Activated naive CD4-positive, alpha-beta T cell treated with anti-CD3 and anti-CD28 coated beads, Interleukin-2, amount 50 U/mL, for 24 hours (primary cell): Measurements from ENCODE around the gene CXCL16.
A peak's percentile ranks its signal among the peaks of the same experiment; 100 is the strongest.

Source experiments
- H3K27ac Mint-ChIP-seq: one replicate; pipeline ENCODE4 v1.8.0; 2021; ENCODE audit warnings: mild to moderate bottlenecking, mixed read lengths
- H3K27me3 Mint-ChIP-seq: one replicate; pipeline ENCODE4 v1.8.0; 2021; ENCODE audit warnings: mixed read lengths
- H3K36me3 Mint-ChIP-seq: one replicate; pipeline ENCODE4 v1.8.0; 2021; ENCODE audit warnings: mixed read lengths
- H3K4me1 Mint-ChIP-seq: one replicate; pipeline ENCODE4 v1.8.0; 2021; ENCODE audit warnings: mixed read lengths
- H3K4me3 Mint-ChIP-seq: one replicate; pipeline ENCODE4 v1.8.0; 2021; ENCODE audit warnings: mild to moderate bottlenecking, mixed read lengths
- H3K9me3 Mint-ChIP-seq: one replicate; pipeline ENCODE4 v1.8.0; 2021; ENCODE audit warnings: mixed read lengths

Gene CXCL16

GRCh38 chr17:4766723-4767122, 27.0 kb upstream of the CXCL16 start:
- Mint-ChIP-seq H3K4me1 (peaks cover 3% of the 10 kb centered on the region), H3K9me3 (no peaks in the 10 kb centered on the region), H3K27me3 (no peaks in the 10 kb centered on the region), H3K4me3 (no peak overlapping the region), H3K27ac (no peak overlapping the region), H3K36me3 (no peaks in the 10 kb centered on the region)

- Mint-ChIP-seq H3K4me1 (no peaks in the 10 kb centered on the region), H3K27me3 (no peaks in the 10 kb centered on the region), H3K4me3 (no peak overlapping the region), H3K27ac (no peak overlapping the region), H3K9me3 (no peaks in the 10 kb centered on the region), H3K36me3 (no peaks in the 10 kb centered on the region)
Observed at GRCh38 chr17:4766201-4766600, 26.5 kb upstream of the CXCL16 start.

GRCh38 chr17:4764595-4764994, 24.9 kb upstream of the CXCL16 start:
- no peak overlapping the region for H3K4me3 Mint-ChIP-seq
- no peak overlapping the region for H3K27ac Mint-ChIP-seq
- H3K36me3 Mint-ChIP-seq, result no peaks in the 10 kb centered on the region

GRCh38 chr17:4759776-4760236, 20.1 kb upstream of the CXCL16 start:
- Mint-ChIP-seq H3K9me3 (no peaks in the 10 kb centered on the region), H3K36me3 (no peaks in the 10 kb centered on the region), H3K27ac (no peak overlapping the region), H3K27me3 (no peaks in the 10 kb centered on the region), H3K4me3 (no peak overlapping the region), H3K4me1 (no peaks in the 10 kb centered on the region)

More at GRCh38 chr17:4764595-4764994, 24.9 kb upstream of the CXCL16 start:
- Mint-ChIP-seq H3K4me1 (no peaks in the 10 kb centered on the region), H3K9me3 (no peaks in the 10 kb centered on the region), H3K27me3 (no peaks in the 10 kb centered on the region)

- peaks cover 6% of the 10 kb centered on the region for H3K4me1 Mint-ChIP-seq
- no peaks in the 10 kb centered on the region for H3K9me3 Mint-ChIP-seq
- H3K27me3 Mint-ChIP-seq, result peaks cover 3% of the 10 kb centered on the region
- no peak overlapping the region for H3K4me3 Mint-ChIP-seq
- no peak overlapping the region for H3K27ac Mint-ChIP-seq
- H3K36me3 Mint-ChIP-seq, result no peaks in the 10 kb centered on the region
Observed at GRCh38 chr17:4753392-4753791, 13.7 kb upstream of the CXCL16 start.

GRCh38 chr17:4751932-4752331, 12.2 kb upstream of the CXCL16 start:
- H3K27me3 Mint-ChIP-seq, result peaks cover 3% of the 10 kb centered on the region
- H3K9me3 Mint-ChIP-seq, result no peaks in the 10 kb centered on the region
- H3K27ac Mint-ChIP-seq, result no peak overlapping the region
- peaks cover 15% of the 10 kb centered on the region for H3K4me1 Mint-ChIP-seq
- H3K4me3 Mint-ChIP-seq, result no peak overlapping the region
- no peaks in the 10 kb centered on the region for H3K36me3 Mint-ChIP-seq

- Mint-ChIP-seq H3K36me3 (no peaks in the 10 kb centered on the region), H3K27me3 (peaks cover 3% of the 10 kb centered on the region), H3K27ac (no peak overlapping the region), H3K4me1 (peaks cover 15% of the 10 kb centered on the region), H3K9me3 (no peaks in the 10 kb centered on the region), H3K4me3 (no peak overlapping the region)
Observed at GRCh38 chr17:4750606-4751005, 10.9 kb upstream of the CXCL16 start.

- no peak overlapping the region for H3K27ac Mint-ChIP-seq
- no peaks in the 10 kb centered on the region for H3K9me3 Mint-ChIP-seq
- H3K4me3 Mint-ChIP-seq, result peak overlapping the region; percentile 1
- H3K36me3 Mint-ChIP-seq, result no peaks in the 10 kb centered on the region
- H3K4me1 Mint-ChIP-seq, result peaks cover 15% of the 10 kb centered on the region
- H3K27me3 Mint-ChIP-seq, result peaks cover 3% of the 10 kb centered on the region
Observed at GRCh38 chr17:4748686-4749085, 9.0 kb upstream of the CXCL16 start.

GRCh38 chr17:4747847-4748246, 8.1 kb upstream of the CXCL16 start:
- peak overlapping the region; percentile 51 for H3K4me3 Mint-ChIP-seq
- peaks cover 2% of the 10 kb centered on the region for H3K27me3 Mint-ChIP-seq
- H3K36me3 Mint-ChIP-seq, result no peaks in the 10 kb centered on the region
- H3K4me1 Mint-ChIP-seq, result peaks cover 15% of the 10 kb centered on the region
- H3K27ac Mint-ChIP-seq, result peak overlapping the region; percentile 9
- H3K9me3 Mint-ChIP-seq, result no peaks in the 10 kb centered on the region

- no peak overlapping the region for H3K4me3 Mint-ChIP-seq
Observed at GRCh38 chr17:4744999-4745969, 5.6 kb upstream of the CXCL16 start.

GRCh38 chr17:4743898-4744297, 4.2 kb upstream of the CXCL16 start:
- H3K27ac Mint-ChIP-seq, result no peak overlapping the region
- H3K9me3 Mint-ChIP-seq, result no peaks in the 10 kb centered on the region
- H3K4me1 Mint-ChIP-seq, result peaks cover 20% of the 10 kb centered on the region

More at GRCh38 chr17:4744999-4745969, 5.6 kb upstream of the CXCL16 start:
- H3K36me3 Mint-ChIP-seq, result no peaks in the 10 kb centered on the region
- H3K9me3 Mint-ChIP-seq, result no peaks in the 10 kb centered on the region
- H3K27ac Mint-ChIP-seq, result peak overlapping the region; percentile 41
- H3K4me1 Mint-ChIP-seq, result peaks cover 17% of the 10 kb centered on the region
- H3K27me3 Mint-ChIP-seq, result peaks cover 4% of the 10 kb centered on the region

GRCh38 chr17:4743216-4743615, 3.5 kb upstream of the CXCL16 start:
- H3K27ac Mint-ChIP-seq, result no peak overlapping the region
- peaks cover 20% of the 10 kb centered on the region for H3K4me1 Mint-ChIP-seq
- no peaks in the 10 kb centered on the region for H3K36me3 Mint-ChIP-seq
- H3K27me3 Mint-ChIP-seq, result peaks cover 4% of the 10 kb centered on the region
- H3K9me3 Mint-ChIP-seq, result no peaks in the 10 kb centered on the region
- H3K4me3 Mint-ChIP-seq, result no peak overlapping the region

More at GRCh38 chr17:4743898-4744297, 4.2 kb upstream of the CXCL16 start:
- Mint-ChIP-seq H3K36me3 (no peaks in the 10 kb centered on the region), H3K27me3 (peaks cover 4% of the 10 kb centered on the region), H3K4me3 (no peak overlapping the region)

GRCh38 chr17:4742629-4743028, 2.9 kb upstream of the CXCL16 start:
- no peak overlapping the region for H3K27ac Mint-ChIP-seq
- H3K27me3 Mint-ChIP-seq, result peaks cover 4% of the 10 kb centered on the region
- peaks cover 16% of the 10 kb centered on the region for H3K4me1 Mint-ChIP-seq
- no peak overlapping the region for H3K4me3 Mint-ChIP-seq
- H3K36me3 Mint-ChIP-seq, result no peaks in the 10 kb centered on the region
- no peaks in the 10 kb centered on the region for H3K9me3 Mint-ChIP-seq

- Mint-ChIP-seq H3K4me3 (no peak overlapping the region), H3K36me3 (no peaks in the 10 kb centered on the region), H3K27ac (no peak overlapping the region), H3K27me3 (peaks cover 4% of the 10 kb centered on the region), H3K9me3 (no peaks in the 10 kb centered on the region), H3K4me1 (peaks cover 15% of the 10 kb centered on the region)
Observed at GRCh38 chr17:4742133-4742532, 2.4 kb upstream of the CXCL16 start.

- Mint-ChIP-seq H3K27ac (no peak overlapping the region), H3K27me3 (peaks cover 4% of the 10 kb centered on the region)
Observed at GRCh38 chr17:4741544-4741943, 1.8 kb upstream of the CXCL16 start.

GRCh38 chr17:4740584-4740983, 856 bp upstream of the CXCL16 start:
- H3K9me3 Mint-ChIP-seq, result no peaks in the 10 kb centered on the region
- H3K4me1 Mint-ChIP-seq, result peaks cover 20% of the 10 kb centered on the region
- no peaks in the 10 kb centered on the region for H3K36me3 Mint-ChIP-seq
- H3K27ac Mint-ChIP-seq, result peak overlapping the region; percentile 60
- peak overlapping the region; percentile 86 for H3K4me3 Mint-ChIP-seq
- H3K27me3 Mint-ChIP-seq, result peaks cover 4% of the 10 kb centered on the region

More at GRCh38 chr17:4741544-4741943, 1.8 kb upstream of the CXCL16 start:
- H3K36me3 Mint-ChIP-seq, result no peaks in the 10 kb centered on the region
- no peak overlapping the region for H3K4me3 Mint-ChIP-seq
- H3K4me1 Mint-ChIP-seq, result peaks cover 15% of the 10 kb centered on the region
- no peaks in the 10 kb centered on the region for H3K9me3 Mint-ChIP-seq
